Muscle layer of colon (tissue), 2 donors: ENCODE measurements around the gene ARFGAP2.

ENCODE experiments used
- H3K27ac ChIP-seq: one replicate; pipeline ENCODE4 v1.7.0; 2013; ENCODE audit warnings: low read depth, mild to moderate bottlenecking, low read length, moderate library complexity
- H3K27me3 ChIP-seq, 2 donors: one replicate each; pipeline ENCODE4 v1.7.0; 2013; ENCODE audit warnings: low read length in 2 of 2, mild to moderate bottlenecking in 2 of 2; ENCODE audit not compliant: insufficient read depth in 2 of 2, control insufficient read depth in 1 of 2
- H3K36me3 ChIP-seq: one replicate; pipeline ENCODE4 v1.7.0; 2013; ENCODE audit warnings: mild to moderate bottlenecking, low read length; ENCODE audit not compliant: insufficient read depth
- H3K4me1 ChIP-seq: one replicate; pipeline ENCODE4 v1.7.0; 2013; ENCODE audit warnings: mild to moderate bottlenecking, low read length; ENCODE audit not compliant: insufficient read depth
- H3K4me3 ChIP-seq, 2 donors: one replicate each; pipeline ENCODE4 v1.7.0; 2013; ENCODE audit warnings: low read length in 2 of 2, low read depth in 1 of 2, mild to moderate bottlenecking in 1 of 2, moderate library complexity in 1 of 2
- H3K9ac ChIP-seq: one replicate; pipeline ENCODE4 v1.7.0; 2013; ENCODE audit warnings: low read length
- H3K9me3 ChIP-seq: one replicate; pipeline ENCODE4 v1.7.0; 2013; ENCODE audit warnings: mild to moderate bottlenecking, low read length
- donor health status: abdominal sarcoma.
- donor health status: Adenocarcinoma of cecum.

The ARFGAP2 gene

DNA sequence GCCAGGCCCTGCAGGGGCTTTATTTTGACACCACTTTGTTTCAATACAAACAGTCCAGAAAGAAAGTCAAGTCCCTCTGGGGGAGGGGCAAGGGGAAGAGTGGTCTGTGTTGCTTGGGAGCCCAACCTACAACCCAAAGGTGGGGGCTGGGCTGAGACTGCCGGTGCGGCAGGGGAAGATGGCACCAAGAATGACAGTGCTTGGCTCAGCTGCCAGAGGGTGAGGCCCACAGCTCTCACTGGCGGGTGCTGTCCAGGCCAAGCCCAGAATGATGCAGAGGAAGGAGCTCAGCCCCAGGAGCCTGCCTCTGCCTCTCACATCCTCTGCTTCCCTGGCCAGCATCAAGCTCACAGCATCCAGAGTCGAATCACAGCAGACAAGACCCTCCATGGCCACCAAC, 12.4 kb downstream of the ARFGAP2 start:
- H3K36me3 ChIP-seq: peaks cover 53% of the 10 kb centered on the region
- no peaks in the 10 kb centered on the region for H3K9me3 ChIP-seq
- no peak overlapping the region for H3K27ac ChIP-seq
- no peak overlapping the region for H3K9ac ChIP-seq
- peaks cover 16% of the 10 kb centered on the region for H3K4me1 ChIP-seq
- no peak overlapping the region for H3K4me3 ChIP-seq
- H3K27me3 ChIP-seq: no peaks in the 10 kb centered on the region

DNA sequence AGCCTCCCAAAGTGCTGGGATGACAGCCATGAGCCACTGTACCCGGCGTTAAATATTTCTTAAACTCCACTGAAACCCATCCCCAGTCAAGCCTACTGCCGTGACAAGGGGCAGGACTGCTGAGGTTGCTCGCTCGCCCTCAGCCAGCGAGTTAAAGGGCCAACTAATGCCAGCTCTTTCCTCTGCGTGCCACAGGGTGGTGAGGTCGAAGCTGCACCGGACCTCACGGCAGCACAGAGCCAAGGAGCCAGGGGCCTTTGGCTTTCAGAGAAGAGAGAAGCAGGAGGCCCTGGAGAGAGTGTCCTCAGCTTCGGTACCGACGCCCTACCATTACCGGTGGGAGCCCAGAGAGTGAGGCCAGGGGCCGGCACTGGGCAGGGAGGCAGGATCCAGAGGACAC, 12.8 kb downstream of the ARFGAP2 start:
- H3K4me3 ChIP-seq: no peak overlapping the region
- no peak overlapping the region for H3K9ac ChIP-seq
- no peaks in the 10 kb centered on the region for H3K27me3 ChIP-seq
- peaks cover 16% of the 10 kb centered on the region for H3K4me1 ChIP-seq
- H3K27ac ChIP-seq: no peak overlapping the region
- no peaks in the 10 kb centered on the region for H3K9me3 ChIP-seq
- peaks cover 50% of the 10 kb centered on the region for H3K36me3 ChIP-seq

DNA sequence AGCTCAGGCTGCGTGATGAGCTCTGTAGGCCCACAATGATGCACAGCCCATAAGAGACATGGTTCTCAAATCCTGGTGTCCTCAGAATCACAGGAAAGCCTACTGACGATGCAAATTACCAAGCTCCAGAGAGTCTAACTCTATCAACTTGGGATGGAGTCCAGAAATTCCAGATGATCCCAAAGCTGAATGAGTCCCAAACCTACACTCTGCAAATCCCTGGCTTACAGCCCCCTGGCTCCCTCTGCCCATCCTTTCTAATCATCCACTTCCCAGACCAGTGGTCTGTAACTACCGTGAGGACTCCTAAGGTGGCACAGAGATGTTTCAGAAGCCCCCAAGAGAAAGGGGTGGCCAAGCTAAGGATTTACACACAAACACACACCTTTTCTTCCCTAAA, 13.5 kb downstream of the ARFGAP2 start:
- Histone ChIP-seq H3K9me3 (no peaks in the 10 kb centered on the region), H3K27me3 (no peaks in the 10 kb centered on the region), H3K27ac (no peak overlapping the region), H3K4me1 (peaks cover 16% of the 10 kb centered on the region), H3K4me3 (no peak overlapping the region), H3K36me3 (peaks cover 44% of the 10 kb centered on the region), H3K9ac (no peak overlapping the region)

DNA sequence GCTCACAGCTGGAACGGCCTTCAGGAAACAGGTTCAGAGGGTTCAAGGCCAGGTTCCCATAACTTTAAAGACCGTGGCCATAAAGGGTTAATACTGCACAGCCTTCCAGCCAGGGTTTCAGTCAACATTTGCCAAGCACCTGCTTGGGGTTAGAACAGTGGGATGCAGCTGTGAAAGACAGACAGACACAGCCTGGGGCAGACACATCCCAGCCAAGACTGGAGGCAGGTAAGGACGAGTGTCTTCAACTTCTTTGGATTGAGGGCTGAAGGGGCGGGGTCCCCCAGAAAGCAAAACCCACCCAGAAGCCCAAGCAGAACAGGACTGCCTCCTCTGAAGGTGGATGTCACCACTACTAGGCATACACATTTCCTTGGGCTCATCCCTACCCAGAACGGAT, 14.3 kb downstream of the ARFGAP2 start:
- peaks cover 16% of the 10 kb centered on the region for H3K4me1 ChIP-seq
- no peaks in the 10 kb centered on the region for H3K9me3 ChIP-seq
- H3K4me3 ChIP-seq: no peak overlapping the region
- no peak overlapping the region for H3K27ac ChIP-seq
- peaks cover 36% of the 10 kb centered on the region for H3K36me3 ChIP-seq
- no peak overlapping the region for H3K9ac ChIP-seq
- H3K27me3 ChIP-seq: no peaks in the 10 kb centered on the region

DNA sequence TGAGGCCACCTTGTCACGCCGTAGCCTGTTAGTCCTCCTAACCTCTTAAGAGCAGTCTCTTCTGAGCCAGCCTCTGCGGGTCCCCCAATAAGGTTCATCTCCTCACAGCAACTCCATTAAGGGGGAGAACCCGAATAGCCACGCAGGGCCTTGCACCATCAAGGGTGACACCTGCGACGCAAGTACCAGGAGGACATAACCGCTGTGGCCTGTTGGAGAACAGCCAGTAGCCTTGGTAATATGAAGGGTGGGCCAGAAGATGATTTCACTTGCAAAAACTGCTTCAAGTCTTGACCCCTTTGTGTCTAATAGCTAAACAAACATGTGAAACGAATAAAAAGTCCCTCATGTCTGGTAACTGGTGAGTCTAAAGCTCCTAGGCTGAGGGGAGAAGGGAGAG, 14.8 kb downstream of the ARFGAP2 start:
- Histone ChIP-seq H3K27me3 (no peaks in the 10 kb centered on the region), H3K4me3 (no peak overlapping the region), H3K27ac (no peak overlapping the region), H3K4me1 (peaks cover 16% of the 10 kb centered on the region), H3K9me3 (no peaks in the 10 kb centered on the region), H3K9ac (no peak overlapping the region), H3K36me3 (peaks cover 31% of the 10 kb centered on the region)

DNA sequence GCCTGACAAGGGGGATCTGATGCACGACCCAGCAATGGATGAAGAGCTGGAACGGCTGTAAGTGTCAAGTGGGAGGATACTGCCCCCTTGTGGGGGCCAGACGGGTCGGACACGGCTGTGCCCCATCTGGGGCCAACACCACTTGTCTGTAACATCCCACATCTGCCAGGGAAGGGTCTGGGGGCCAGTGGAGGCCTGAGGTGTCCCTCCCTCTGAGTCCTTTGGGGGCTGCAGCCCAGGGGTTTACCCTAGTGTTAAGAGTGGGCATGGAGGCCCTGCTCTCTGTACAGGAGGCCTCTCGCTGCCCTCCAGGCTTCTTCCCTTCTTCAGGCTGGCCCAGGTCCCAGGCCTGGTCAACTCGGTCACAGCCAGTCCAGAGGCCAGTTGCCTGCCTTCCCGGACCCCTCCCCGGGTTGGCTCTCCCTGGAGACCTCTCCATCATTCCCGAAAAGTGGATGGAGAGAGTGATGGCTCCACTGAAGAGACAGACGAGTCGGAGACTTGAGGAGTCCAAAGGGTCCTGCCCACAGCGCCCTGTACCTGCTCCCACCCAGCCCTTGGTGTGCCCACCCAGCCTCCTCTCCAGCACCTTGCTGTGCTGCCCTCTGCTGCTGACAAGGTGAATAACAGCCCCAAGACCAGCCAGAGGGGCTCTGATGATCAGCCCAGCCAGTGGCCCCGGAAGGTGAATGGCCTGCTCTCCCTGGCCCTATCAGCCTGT, 15.4 kb downstream of the ARFGAP2 start:
- H3K9ac ChIP-seq: no peak overlapping the region
- no peak overlapping the region for H3K4me3 ChIP-seq
- no peaks in the 10 kb centered on the region for H3K9me3 ChIP-seq
- peaks cover 25% of the 10 kb centered on the region for H3K36me3 ChIP-seq
- no peak overlapping the region for H3K27ac ChIP-seq
- H3K27me3 ChIP-seq: no peaks in the 10 kb centered on the region
- peaks cover 16% of the 10 kb centered on the region for H3K4me1 ChIP-seq

DNA sequence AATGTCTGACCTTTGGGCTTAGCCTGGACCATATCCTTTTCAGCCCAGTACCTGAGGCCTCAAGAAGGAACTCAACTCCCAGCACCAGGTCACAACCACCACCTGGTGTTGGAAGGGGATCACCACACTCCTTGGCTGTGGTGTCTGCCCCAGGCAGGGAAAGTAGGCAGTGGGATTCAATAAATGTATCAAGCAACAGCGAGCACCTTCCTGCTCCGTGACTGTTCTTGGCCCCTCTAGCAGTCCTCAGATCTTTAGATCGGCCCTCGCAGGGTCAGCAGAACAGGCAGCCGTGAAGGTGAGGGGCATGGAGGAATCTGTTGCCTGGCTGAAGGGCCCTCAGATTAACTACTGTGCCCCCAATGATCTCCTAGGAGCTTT, 15.9 kb downstream of the ARFGAP2 start:
- H3K9ac ChIP-seq: no peak overlapping the region
- H3K27ac ChIP-seq: no peak overlapping the region
- no peak overlapping the region for H3K4me3 ChIP-seq
- peaks cover 22% of the 10 kb centered on the region for H3K36me3 ChIP-seq
- no peaks in the 10 kb centered on the region for H3K27me3 ChIP-seq
- H3K4me1 ChIP-seq: peaks cover 16% of the 10 kb centered on the region
- H3K9me3 ChIP-seq: no peaks in the 10 kb centered on the region

DNA sequence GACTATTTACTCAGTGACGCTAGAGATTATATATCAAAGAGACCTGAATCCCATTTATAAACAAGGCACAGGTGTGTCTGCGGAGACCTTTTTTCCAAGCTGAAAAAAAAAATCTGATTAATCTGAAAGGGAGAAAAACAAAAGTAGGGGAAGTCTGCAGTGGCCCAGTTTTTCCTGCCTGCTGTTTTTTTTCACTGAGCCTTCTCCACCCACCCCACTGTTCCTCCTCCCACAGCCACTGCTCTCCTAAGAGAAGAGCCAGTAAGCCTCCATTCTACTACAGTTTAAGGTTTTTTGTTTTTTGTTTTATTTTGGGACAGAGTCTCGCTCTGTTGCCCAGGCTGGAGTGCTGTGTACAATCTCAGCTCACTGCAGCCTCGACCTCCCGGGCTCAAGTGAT, 18.4 kb downstream of the ARFGAP2 start:
- Histone ChIP-seq H3K9ac (no peak overlapping the region), H3K9me3 (no peaks in the 10 kb centered on the region), H3K4me3 (no peak overlapping the region), H3K4me1 (peaks cover 19% of the 10 kb centered on the region), H3K27ac (no peak overlapping the region), H3K27me3 (no peaks in the 10 kb centered on the region), H3K36me3 (peaks cover 11% of the 10 kb centered on the region)

DNA sequence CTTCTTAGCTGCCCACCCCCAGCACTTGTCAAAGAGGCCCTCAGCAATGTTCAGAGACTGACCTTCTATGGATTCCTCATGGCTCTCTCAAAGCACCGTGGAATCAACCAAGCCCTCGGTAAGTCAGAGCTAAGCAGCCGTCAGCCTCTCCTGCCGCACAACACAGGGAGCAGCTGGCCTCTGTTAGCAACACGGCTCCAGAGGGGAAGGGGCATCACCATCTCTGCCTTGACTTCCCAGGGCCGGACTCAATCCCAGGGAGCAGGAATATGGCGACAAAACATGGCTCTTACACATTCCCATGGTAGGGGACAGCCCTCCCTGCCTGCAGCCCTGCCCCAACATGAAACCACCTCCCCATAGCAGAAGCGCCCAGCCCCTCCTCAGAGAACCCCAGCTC, 18.9 kb downstream of the ARFGAP2 start:
- H3K4me1 ChIP-seq: peaks cover 24% of the 10 kb centered on the region
- H3K36me3 ChIP-seq: peaks cover 11% of the 10 kb centered on the region
- H3K4me3 ChIP-seq: no peak overlapping the region
- no peak overlapping the region for H3K9ac ChIP-seq
- H3K27me3 ChIP-seq: no peaks in the 10 kb centered on the region
- no peak overlapping the region for H3K27ac ChIP-seq
- H3K9me3 ChIP-seq: no peaks in the 10 kb centered on the region

DNA sequence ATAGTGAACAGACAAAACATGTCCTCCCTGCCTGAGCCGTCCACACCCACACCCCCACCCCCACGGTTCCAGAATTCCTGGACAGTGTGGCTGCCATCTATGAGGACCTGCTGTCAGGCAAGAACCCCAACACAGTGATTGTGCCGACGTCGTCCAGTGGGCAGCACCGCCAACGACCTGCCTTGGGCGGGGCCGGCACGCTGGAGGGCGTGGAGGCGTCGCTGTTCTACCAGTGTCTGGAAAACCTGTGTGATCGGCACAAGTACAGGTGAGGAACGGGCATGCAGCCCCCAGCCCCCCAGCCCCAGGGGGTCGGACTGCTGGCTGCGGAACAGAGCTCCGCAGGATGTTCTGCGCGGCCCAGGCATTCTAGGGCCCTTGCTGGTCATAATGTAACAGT, 19.7 kb downstream of the ARFGAP2 start:
- Histone ChIP-seq H3K9me3 (no peaks in the 10 kb centered on the region), H3K27ac (no peak overlapping the region), H3K4me3 (no peak overlapping the region), H3K27me3 (no peaks in the 10 kb centered on the region), H3K36me3 (peaks cover 11% of the 10 kb centered on the region), H3K9ac (no peak overlapping the region), H3K4me1 (peaks cover 22% of the 10 kb centered on the region)

DNA sequence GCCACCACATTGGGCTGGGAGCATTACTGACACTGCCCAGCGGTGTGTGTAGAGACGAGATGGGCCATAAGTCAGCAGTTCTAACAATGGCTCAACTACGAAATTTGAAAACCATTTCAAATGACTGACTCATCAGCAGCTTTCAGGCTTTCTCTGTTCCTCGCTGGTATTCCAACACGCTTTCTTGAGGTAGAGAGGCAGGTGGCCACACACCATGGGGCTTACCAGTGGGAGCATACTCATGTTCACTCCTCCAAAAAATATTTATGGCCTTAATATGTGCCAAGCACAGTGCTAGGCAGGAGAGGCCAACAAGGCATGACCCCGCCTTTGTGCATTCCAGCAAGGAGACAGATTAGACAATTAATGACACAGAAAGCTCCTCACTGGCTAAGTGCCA, 20.3 kb downstream of the ARFGAP2 start:
- no peaks in the 10 kb centered on the region for H3K27me3 ChIP-seq
- no peak overlapping the region for H3K4me3 ChIP-seq
- H3K4me1 ChIP-seq: peaks cover 18% of the 10 kb centered on the region
- H3K27ac ChIP-seq: no peak overlapping the region
- H3K9ac ChIP-seq: no peak overlapping the region
- H3K9me3 ChIP-seq: no peaks in the 10 kb centered on the region
- H3K36me3 ChIP-seq: peaks cover 11% of the 10 kb centered on the region

DNA sequence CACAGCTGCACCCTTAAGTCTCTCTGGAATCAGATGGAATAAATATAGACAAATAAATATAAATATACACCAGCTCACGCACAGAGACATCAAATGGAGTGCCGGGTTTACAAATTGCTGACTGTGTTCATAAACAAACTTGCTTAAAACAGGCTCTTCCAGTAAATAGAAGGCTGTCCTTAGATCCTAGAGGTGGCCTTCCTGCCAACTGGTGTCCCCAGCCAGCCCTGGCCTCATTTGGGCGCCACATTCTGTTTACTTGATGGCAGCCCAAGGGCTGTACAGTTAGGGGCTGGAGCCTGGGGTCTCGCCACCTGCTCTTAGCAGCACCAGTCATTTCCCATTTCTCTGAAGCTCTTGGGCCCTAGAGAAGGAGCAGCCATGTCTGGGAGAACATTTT, 20.8 kb downstream of the ARFGAP2 start:
- Histone ChIP-seq H3K27ac (no peak overlapping the region), H3K27me3 (no peaks in the 10 kb centered on the region), H3K9ac (no peak overlapping the region), H3K9me3 (no peaks in the 10 kb centered on the region), H3K4me1 (peaks cover 13% of the 10 kb centered on the region), H3K36me3 (peaks cover 11% of the 10 kb centered on the region), H3K4me3 (no peak overlapping the region)
